ENCODE measurements around the gene SIRT7.

The SIRT7 gene

DNA sequence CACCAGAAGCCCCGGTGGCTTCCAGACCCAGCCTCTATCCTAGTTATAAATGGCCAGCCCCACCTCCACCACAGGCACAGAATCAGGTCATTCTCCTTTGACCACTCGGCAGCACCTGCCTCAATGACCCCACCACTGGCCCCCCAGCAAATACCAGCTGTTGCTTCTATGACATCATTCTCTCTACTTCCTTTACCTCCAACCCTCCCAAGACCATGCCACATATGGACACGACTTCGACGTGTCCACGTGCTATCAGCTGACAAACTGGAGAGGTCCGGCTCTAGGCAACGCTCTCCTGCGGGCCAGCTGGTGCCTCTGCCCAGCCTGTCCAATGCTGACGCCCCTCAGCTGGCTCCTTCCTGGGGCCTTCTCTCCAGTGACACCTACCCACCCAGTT lies 32.5 kb downstream of the SIRT7 start:
- no peak for DNase-seq

- no peak for DNase-seq
Observed at GRCh38 chr17:81884968-81885367, 33.0 kb downstream of the SIRT7 start.

GRCh38 chr17:81884520-81884919 lies 33.5 kb downstream of the SIRT7 start:
- DNase-seq = no peak

DNA sequence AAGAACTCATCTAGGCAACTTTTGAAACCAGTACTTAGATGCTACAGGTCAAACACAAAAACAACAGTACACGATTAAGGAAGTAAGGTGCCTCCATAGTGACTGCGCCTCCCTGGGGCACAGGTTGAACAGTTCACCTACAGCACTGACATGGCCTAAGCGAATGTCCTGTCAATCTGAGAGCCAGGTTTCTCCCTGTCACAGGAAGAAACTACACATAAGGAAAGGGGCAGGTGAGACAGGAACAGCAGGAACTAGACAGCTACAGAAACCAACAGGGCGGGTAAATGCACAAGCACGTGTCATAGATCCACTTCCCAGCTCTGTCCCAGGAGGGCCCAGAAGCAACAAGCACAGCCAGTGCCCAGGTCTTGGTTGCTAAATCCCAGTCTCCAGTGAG lies 38.9 kb downstream of the SIRT7 start:
- DNase-seq = no peak

GRCh38 chr17:81878294-81878693 lies 39.7 kb downstream of the SIRT7 start:
- no peak for DNase-seq

GRCh38 chr17:81877569-81877968 lies 40.4 kb downstream of the SIRT7 start:
- no peak for DNase-seq

GRCh38 chr17:81871387-81872230 lies 46.4 kb downstream of the SIRT7 start:
- peak; percentile 46 to 78 for DNase-seq

DNA sequence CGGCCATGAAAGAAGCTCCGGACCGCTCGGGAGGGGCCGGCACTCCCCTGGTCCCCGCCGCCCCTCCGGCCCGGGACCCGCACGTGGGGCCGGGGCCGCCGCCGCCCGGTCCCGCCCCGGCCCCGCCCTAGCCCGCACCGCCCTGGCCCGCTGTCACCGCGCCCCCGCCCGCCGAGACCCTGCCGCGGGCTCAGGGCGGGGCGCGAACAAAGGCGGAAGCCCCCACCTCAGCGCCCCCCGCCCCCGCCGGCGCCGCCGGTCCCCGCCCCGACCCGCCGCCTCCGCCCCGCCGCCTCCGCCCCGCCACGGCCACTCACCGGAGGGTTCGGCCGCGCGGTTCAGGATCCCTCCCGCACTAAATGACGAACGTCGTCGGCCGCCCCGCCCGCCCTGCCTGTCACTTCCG lies 47.0 kb downstream of the SIRT7 start, which contains the start of gene ARHGDIA:
Gene ARHGDIA, minus strand, starts transcription at position 357 of the 406 bp plus-strand sequence. CDS start 1,407 bp downstream, outside the sequence.
- no peak for DNase-seq

DNA sequence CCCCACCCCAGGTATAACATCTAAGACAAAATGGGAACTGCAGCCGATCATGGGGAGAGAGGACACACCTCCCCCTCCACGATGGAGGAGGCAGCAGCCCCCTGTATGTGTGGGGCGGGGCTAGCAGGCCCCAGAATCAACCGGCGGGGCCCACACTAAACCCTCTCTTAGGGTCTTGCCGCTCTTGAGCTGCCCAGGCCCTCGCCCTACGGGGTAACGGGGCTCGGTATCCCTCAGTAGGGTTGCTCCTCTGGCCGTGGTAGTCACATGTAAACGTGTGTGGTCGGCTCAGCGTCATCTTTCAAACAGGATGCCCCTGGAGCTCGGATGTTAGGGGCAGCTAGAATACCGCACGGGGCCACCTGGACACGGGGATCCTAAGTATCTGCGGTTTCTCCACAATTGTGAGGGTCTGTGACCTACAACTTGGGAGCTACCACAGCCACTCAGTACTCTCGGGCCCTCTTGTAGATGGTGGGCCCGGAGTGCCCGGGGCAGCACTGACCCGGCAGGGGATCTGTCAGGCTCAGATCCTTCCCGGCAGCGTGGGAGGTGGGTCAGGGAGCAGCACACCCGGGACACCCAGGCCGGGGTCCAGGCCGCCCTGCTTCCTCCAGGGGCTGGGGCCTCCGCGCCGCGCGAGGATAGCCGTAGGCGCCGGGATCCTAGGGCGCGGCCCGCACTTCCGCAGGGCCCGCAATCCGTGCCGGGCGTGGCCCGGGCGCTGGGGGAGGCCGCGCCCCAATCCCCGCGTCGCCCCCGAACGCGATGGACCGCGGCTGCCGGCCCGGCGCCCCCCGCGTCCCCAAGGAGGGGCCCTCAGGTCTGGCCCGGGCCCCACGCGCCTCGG lies 47.6 kb downstream of the SIRT7 start:
- DNase-seq = peak in 1 of 2 experiments; percentile 53

DNA sequence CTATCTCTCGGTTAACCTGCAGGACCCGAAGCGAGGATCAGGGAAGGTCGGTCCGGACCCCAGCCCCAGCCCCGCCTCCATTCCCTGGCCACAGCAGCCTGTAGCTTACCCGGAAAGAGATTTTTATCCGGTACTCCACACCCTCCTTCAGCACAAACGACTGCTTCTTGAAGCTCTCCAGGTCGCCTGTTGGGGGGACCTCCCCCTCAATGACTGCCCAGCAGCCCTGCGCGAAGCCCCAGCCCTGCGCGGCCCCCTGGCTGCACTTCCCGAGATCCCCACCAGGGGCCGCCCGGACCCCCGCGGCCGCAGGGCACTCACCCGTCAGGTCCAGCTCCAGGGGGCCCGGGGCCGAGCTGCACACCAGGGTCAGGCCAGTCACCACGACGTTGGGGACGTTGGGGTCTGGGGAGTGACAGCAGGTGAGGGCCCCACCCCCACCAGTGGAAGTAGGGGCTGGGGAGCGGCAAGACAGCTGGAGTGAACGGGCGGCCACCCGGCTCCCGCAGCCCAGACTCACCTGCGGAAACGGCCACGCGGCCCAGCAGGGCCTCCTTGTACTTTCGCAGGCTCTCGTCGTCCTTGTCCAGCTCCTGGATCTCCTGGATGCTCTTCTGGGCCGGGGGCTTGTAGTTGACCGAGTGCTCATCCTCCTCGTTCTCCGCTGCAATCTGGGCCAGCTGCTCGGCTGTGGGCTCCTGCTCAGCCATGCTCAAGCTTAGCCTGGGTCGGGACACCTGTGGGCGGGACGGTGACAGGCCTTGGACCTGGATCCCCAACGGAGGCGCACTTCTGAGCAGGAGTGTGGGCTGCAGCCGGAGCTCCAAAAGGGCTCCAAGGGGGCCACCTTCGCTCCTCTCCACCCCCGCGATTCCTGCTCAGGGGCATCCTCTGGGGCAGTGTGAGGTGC lies 48.5 kb downstream of the SIRT7 start:
- DNase-seq = peak in 1 of 2 experiments; percentile 42

- DNase-seq = peak; percentile 79 to 82
Observed at GRCh38 chr17:81868674-81869220, 49.2 kb downstream of the SIRT7 start.

GRCh38 chr17:81867991-81868673 lies 49.8 kb downstream of the SIRT7 start:
- DNase-seq = no peak

DNA sequence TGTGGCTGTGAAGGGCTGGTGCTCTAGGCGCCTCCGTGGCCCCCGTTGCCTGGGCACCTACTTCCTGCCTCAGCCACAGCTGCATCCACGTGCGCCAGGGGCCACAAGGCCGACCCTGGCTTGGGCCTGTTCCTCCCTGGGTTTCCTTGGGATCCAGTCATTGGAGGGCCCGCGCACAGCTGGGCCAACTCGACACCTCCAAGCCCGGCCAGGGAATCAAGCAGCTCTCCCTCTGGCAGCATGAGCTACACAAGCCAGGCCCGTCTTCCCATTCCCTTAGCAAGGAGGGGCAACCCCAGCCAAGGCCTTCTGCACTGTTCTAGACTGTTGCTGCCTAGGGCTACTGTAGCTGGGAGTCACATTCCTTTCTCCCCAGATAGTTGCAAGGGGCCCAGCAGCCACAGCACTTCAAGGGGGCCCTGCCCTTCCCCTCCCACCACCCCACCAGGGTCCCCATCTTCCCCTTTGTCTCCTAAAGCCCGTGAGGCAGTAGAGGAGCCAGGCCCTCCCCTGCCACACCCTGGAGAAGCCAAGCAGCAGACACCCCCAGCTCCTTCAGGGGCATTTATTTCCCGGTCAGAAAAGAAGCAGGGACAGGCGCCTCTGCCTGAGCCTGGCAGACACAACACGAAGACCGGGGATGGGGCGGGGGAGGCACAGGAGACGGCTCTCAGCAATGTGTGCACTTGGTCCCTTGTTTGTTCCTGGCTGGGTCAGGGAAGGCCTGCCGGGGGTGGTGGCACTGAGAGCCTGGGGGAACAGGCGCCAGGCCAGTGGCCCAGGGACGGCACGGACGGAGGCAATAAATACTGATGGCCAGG lies 50.6 kb downstream of the SIRT7 start:
- DNase-seq = peak; percentile 47 to 52

DNA sequence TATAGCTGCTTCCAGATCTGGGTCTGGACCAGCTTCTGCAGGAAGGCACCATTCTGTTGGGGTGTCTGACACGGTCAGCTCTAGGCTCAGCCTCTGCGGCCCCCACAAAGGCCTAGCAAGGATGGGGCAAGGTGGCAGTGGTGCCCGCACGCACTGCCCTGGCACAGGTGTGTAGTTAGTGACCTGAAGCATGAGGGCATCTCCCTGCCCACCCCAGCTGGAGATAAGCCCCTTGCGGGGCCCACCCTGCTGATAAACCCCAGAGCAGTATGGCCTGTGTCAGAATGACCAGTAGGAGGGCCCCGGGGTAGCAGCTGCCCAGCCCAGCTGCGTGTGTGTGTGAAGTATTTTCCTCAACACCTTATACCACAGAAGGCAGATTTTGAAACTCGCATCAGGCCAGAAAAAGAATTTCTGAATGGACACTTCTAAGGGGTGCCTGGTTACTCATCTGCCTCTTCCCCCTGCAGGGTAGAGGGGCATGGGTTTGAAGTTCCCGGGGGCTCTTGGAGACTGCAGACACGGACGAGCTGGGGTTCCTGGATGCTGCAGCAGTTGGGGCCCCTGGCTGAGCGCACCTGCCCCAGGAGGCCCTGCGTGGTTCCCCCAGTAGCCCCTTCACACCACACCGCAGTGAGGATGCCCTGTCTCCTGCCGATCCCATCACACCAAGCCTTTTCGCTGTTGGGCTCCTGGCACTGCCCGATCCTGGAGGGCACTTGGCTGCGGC lies 51.4 kb downstream of the SIRT7 start:
- DNase-seq = no peak

DNA sequence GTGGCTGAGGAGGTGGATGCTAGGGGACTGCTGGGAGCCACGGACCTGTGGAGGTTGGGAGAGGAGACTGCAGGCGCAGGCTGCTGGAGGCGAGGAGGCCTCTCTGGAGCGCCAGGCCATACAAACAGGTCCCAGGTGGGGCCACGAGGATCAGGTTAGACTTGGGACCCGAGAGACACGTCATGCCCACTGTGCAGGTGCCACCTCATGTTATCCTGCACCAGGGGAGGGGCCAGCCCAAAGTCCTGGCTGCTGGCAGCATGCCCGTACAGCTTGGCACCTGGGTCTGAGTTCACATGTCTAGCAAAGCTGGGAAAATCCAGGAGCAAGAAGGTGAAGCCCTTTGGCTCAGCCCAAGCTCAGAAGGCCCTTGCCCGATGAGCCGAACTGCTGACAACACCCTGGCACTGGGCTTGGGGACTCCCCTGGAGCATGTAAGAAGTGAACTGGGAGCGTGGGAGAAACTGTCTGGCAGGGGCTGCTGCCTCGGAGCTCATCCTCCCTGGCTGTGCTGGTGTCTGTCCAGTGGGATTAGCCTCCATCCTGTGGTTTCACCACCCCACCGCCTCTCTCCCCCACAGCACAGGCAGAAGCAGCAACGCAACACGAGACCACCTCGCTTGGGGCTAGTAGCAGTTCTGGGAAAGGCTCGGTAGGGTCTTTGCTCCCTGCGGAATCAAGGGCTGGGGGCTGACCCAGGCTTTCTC lies 52.1 kb downstream of the SIRT7 start:
- DNase-seq = no peak

GRCh38 chr17:81865358-81865732 lies 52.6 kb downstream of the SIRT7 start:
- DNase-seq = no peak

DNA sequence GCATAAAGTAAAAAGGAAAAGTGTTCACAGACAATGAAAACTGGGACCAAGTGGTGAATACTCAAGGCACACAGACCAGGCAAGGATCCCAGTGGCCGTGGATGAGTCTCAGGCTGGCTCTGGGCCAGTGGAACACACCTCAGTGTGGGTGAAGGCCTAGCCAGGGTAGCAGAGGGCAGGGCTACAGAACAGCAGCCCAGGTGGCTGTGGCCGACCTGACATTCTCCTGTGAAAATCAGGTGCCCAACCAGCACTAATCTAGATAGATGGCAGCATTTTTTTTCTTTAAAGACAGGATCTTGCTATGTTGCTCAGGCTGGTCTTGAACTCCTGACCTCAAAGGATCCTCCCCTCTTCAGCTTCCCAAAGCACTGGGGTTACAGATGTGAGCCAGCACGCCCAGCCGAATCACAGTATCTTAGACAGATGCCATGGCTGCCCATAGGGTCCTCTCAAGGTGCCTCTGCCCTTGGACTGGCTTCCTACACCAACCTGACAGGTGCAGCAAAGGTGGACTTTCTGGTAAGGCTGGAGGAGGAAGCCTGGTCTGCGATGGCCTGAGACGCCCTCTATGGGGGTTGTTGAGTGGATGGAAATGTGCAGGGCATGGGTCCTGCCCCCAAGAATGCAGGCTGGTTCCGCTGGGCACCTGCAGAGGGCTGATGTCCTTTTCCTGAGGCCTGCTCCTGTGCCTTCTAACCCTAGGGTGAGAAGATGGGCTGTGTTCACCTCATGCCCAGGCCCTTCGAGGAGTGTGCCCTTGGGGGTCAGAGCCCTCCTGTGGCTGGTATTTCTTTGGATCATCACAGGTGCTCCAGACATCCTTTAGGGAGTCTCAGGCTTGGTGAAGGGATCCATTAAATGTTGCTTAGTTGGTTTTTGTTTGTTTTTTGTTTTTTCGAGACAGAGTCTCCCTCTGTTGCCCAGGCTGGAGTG lies 53.9 kb downstream of the SIRT7 start:
- no peak for DNase-seq

GRCh38 chr17:81863123-81863675 lies 54.8 kb downstream of the SIRT7 start:
- no peak for DNase-seq
